ENCODE data around the gene NPAS3.

- TF ChIP-seq CTCF (conservative IDR thresholded peaks at IDR 0.05; ENCODE audit: low read length) (no peak), EZH2phosphoT487 (IDR thresholded peaks at IDR 0.05; ENCODE audit: borderline replicate concordance, low read depth, low read length) (no peak)
Measured at GRCh38 chr14:32941668-32942065, 3.0 kb downstream of the NPAS3 start.
